Inflammatory macrophage (primary cell): ENCODE data around the gene DRD3.
A peak's percentile ranks its signal among the peaks of the same experiment; 100 is the strongest.

Experiments
- DNase-seq, 2 donors: peaks; one replicate each; pipeline ENCODE4 v3.0.0-alpha.2; 2020 to 2022

DRD3 gene

GRCh38 chr3:114179575-114179974, 723 bp upstream of the DRD3 start:
- DNase-seq, result peak in 1 of 2 donors; percentile 3

GRCh38 chr3:114176890-114177289, 2.0 kb downstream of the DRD3 start:
- no peak for DNase-seq

GRCh38 chr3:114176487-114176886, 2.4 kb downstream of the DRD3 start:
- DNase-seq, result no peak

- no peak for DNase-seq
Observed at GRCh38 chr3:114175204-114175987, 3.5 kb downstream of the DRD3 start.

GRCh38 chr3:114171677-114172076, 7.2 kb downstream of the DRD3 start:
- no peak for DNase-seq

- DNase-seq, result no peak
Observed at GRCh38 chr3:114168150-114168549, 10.7 kb downstream of the DRD3 start.

GRCh38 chr3:114157321-114157720, 21.5 kb downstream of the DRD3 start:
- DNase-seq, result no peak

GRCh38 chr3:114155370-114155821, 23.5 kb downstream of the DRD3 start:
- peak; percentile 27 to 31 for DNase-seq

- no peak for DNase-seq
Observed at GRCh38 chr3:114154321-114154821, 24.5 kb downstream of the DRD3 start.

- DNase-seq, result peak; percentile 43 to 62
Observed at GRCh38 chr3:114152519-114153151, 26.2 kb downstream of the DRD3 start.

GRCh38 chr3:114151091-114151490, 27.8 kb downstream of the DRD3 start:
- no peak for DNase-seq

- no peak for DNase-seq
Observed at GRCh38 chr3:114147251-114147650, 31.6 kb downstream of the DRD3 start.

- no peak for DNase-seq
Observed at GRCh38 chr3:114144909-114145688, 33.8 kb downstream of the DRD3 start.

- DNase-seq, result no peak
Observed at GRCh38 chr3:114143817-114144216, 35.0 kb downstream of the DRD3 start.

- DNase-seq, result no peak
Observed at GRCh38 chr3:114139836-114140235, 39.0 kb downstream of the DRD3 start.

- DNase-seq, result no peak
Observed at GRCh38 chr3:114133947-114134346, 44.9 kb downstream of the DRD3 start.

GRCh38 chr3:114132500-114132899, 46.4 kb downstream of the DRD3 start:
- no peak for DNase-seq

- DNase-seq, result no peak
Observed at GRCh38 chr3:114128826-114129225, 50.0 kb downstream of the DRD3 start.

GRCh38 chr3:114128231-114128630, 50.6 kb downstream of the DRD3 start:
- DNase-seq, result no peak

- DNase-seq, result no peak
Observed at GRCh38 chr3:114127517-114127916, 51.3 kb downstream of the DRD3 start.

- no peak for DNase-seq
Observed at GRCh38 chr3:114126461-114126860, 52.4 kb downstream of the DRD3 start.

GRCh38 chr3:114122027-114122709, 56.7 kb downstream of the DRD3 start:
- no peak for DNase-seq

GRCh38 chr3:114120211-114120610, 58.6 kb downstream of the DRD3 start:
- no peak for DNase-seq
